SK-N-SH treated with all-trans-retinoic acid at 6 μM for 48 hours (cell line): Measurements from ENCODE around the gene IFT25.

Experiments
- ATAC-seq: fragments of 200-7000 bp; cut with Tn5 transposase; 3 replicates; pipeline ENCODE4 v1.9.1; 2020; ENCODE audit warnings: mild to moderate bottlenecking, moderate library complexity
- ARNTL ChIP-seq: fragments of 450-650 bp; formaldehyde crosslinking; IDR thresholded peaks from 2 replicates; pipeline ENCODE4 v1.5.0; 2020; ENCODE audit warnings: low read depth, mild to moderate bottlenecking, moderate library complexity, borderline replicate concordance
- BACH2 ChIP-seq: fragments of 250-450 bp; sonication (Bioruptor Pico); IDR thresholded peaks from 2 replicates; pipeline ENCODE4 v1.9.0; 2021; ENCODE audit warnings: mild to moderate bottlenecking, borderline replicate concordance
- CSDC2 ChIP-seq: fragments of 250-450 bp; sonication (Bioruptor Pico); IDR thresholded peaks from 2 replicates; pipeline ENCODE4 v1.5.0; 2020; ENCODE audit warnings: mild to moderate bottlenecking, moderate library complexity
- ESRRG ChIP-seq: fragments of 250-450 bp; sonication (Bioruptor Pico); IDR thresholded peaks from 2 replicates; pipeline ENCODE4 v1.6.1; 2021; ENCODE audit warnings: mild to moderate bottlenecking
- GLIS3 ChIP-seq: fragments of 250-450 bp; sonication (Bioruptor Pico); IDR thresholded peaks from 2 replicates; pipeline ENCODE4 v1.5.0; 2020; ENCODE audit warnings: mild to moderate bottlenecking, moderate library complexity
- ISL1 ChIP-seq: fragments of 250-450 bp; sonication (Bioruptor Pico); IDR thresholded peaks from 2 replicates; pipeline ENCODE4 v2.1.2; 2022; ENCODE audit warnings: mild to moderate bottlenecking, moderate library complexity
- OSR1 ChIP-seq: fragments of 250-450 bp; sonication (Bioruptor Pico); IDR thresholded peaks from 2 replicates; pipeline ENCODE4 v1.8.0; 2022; ENCODE audit warnings: moderate library complexity, mild to moderate bottlenecking, inconsistent platforms
- PATZ1 ChIP-seq: fragments of 250-450 bp; sonication (Bioruptor Pico); IDR thresholded peaks from 2 replicates; pipeline ENCODE4 v1.8.0; 2020; ENCODE audit warnings: mild to moderate bottlenecking, moderate library complexity, borderline replicate concordance
- PPARA ChIP-seq: fragments of 250-450 bp; sonication (Bioruptor Pico); IDR thresholded peaks from 2 replicates; pipeline ENCODE4 v1.5.0; 2020; ENCODE audit warnings: mild to moderate bottlenecking, borderline replicate concordance
- RARB ChIP-seq: fragments of 250-450 bp; sonication (Bioruptor Pico); IDR thresholded peaks from 2 replicates; pipeline ENCODE4 v1.8.0; 2021; ENCODE audit warnings: mild to moderate bottlenecking, moderate library complexity
- SNAI2 ChIP-seq: fragments of 250-450 bp; sonication (Bioruptor Pico); IDR thresholded peaks from 2 replicates; pipeline ENCODE4 v1.5.0; 2020; ENCODE audit warnings: mild to moderate bottlenecking, moderate library complexity
- TCF4 ChIP-seq: fragments of 250-450 bp; sonication (Bioruptor Pico); IDR thresholded peaks from 2 replicates; pipeline ENCODE4 v1.8.0; 2021; ENCODE audit warnings: mild to moderate bottlenecking, moderate library complexity, borderline replicate concordance
- TOX ChIP-seq: fragments of 250-450 bp; sonication (Bioruptor Pico); IDR thresholded peaks from 2 replicates; pipeline ENCODE4 v1.8.0; 2021; ENCODE audit warnings: mild to moderate bottlenecking, moderate library complexity, borderline replicate concordance
- ZC3H10 ChIP-seq: fragments of 250-450 bp; sonication (Bioruptor Pico); IDR thresholded peaks from 2 replicates; pipeline ENCODE4 v1.5.1; 2021; ENCODE audit warnings: mild to moderate bottlenecking, moderate library complexity
- ZFP3 ChIP-seq: fragments of 250-450 bp; sonication (Bioruptor Pico); IDR thresholded peaks from 2 replicates; pipeline ENCODE4 v1.5.0; 2020; ENCODE audit warnings: mild to moderate bottlenecking, moderate library complexity
- ZFP30 ChIP-seq: fragments of 450-650 bp; formaldehyde crosslinking; IDR thresholded peaks from 2 replicates; pipeline ENCODE4 v1.5.0; 2022; ENCODE audit warnings: mild to moderate bottlenecking, moderate library complexity
- ZNF565 ChIP-seq: fragments of 450-650 bp; formaldehyde crosslinking; conservative IDR thresholded peaks from 2 replicates; pipeline ENCODE4 v1.5.0; 2020; ENCODE audit warnings: low read depth, mild to moderate bottlenecking, moderate library complexity
- ZNF70 ChIP-seq: fragments of 450-650 bp; formaldehyde crosslinking; IDR thresholded peaks from 2 replicates; pipeline ENCODE4 v1.5.0; 2020; ENCODE audit warnings: mild to moderate bottlenecking, moderate library complexity
- ZNF8 ChIP-seq: fragments of 450-650 bp; formaldehyde crosslinking; IDR thresholded peaks from 2 replicates; pipeline ENCODE4 v1.5.0; 2020; ENCODE audit warnings: mild to moderate bottlenecking, moderate library complexity
- TF ChIP-seq, protein P1 (sequence below): fragments of 250-450 bp; sonication (Bioruptor Pico); IDR thresholded peaks from 2 replicates; pipeline ENCODE4 v1.5.0; 2020; ENCODE audit warnings: mild to moderate bottlenecking, moderate library complexity
- TF ChIP-seq, protein P2 (sequence below): fragments of 250-450 bp; sonication (Bioruptor Pico); IDR thresholded peaks from 2 replicates; pipeline ENCODE4 v1.5.1; 2021; ENCODE audit warnings: mild to moderate bottlenecking, moderate library complexity
- TF ChIP-seq, protein P3 (sequence below): fragments of 250-450 bp; sonication (Bioruptor Pico); IDR thresholded peaks from 2 replicates; pipeline ENCODE4 v1.8.0; 2021; ENCODE audit warnings: low read depth, mild to moderate bottlenecking, moderate library complexity, borderline replicate concordance

The IFT25 gene

DNA sequence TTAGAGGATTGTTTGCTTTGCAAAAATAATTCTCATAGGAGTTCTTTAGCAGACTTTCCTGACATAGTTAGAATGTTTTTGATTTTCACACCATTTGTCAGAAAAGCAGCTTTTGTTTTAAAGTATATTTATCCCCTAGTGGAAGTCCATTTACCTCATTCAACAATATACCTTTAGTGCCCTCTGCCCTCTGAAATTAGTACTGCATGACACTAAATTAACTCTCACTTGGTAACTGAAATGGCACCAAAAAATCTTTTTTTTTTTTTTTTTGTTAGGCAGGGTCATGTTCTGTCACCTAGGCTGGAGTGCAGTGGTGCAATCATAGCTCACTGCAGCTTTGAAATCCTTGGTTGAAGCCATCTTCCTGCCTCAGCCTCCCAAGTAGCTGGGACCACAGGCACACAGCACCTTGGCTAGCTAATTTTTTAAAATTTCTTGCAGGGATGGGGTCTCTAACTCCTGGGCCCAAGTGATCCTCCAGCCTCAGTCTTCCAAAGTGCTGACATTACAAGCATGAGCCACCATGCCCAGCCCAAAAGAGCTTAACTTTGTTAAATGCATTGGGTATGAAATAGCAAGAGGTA is 14.3 kb upstream of the IFT25 start (continued):
- no peak for TF ChIP-seq TCF4 (CRISPR knock-in tag)
- no peak for TF ChIP-seq ESRRG (CRISPR knock-in tag)
- no peak for TF ChIP-seq PPARA (CRISPR knock-in tag)
- TF ChIP-seq, protein P1, sequence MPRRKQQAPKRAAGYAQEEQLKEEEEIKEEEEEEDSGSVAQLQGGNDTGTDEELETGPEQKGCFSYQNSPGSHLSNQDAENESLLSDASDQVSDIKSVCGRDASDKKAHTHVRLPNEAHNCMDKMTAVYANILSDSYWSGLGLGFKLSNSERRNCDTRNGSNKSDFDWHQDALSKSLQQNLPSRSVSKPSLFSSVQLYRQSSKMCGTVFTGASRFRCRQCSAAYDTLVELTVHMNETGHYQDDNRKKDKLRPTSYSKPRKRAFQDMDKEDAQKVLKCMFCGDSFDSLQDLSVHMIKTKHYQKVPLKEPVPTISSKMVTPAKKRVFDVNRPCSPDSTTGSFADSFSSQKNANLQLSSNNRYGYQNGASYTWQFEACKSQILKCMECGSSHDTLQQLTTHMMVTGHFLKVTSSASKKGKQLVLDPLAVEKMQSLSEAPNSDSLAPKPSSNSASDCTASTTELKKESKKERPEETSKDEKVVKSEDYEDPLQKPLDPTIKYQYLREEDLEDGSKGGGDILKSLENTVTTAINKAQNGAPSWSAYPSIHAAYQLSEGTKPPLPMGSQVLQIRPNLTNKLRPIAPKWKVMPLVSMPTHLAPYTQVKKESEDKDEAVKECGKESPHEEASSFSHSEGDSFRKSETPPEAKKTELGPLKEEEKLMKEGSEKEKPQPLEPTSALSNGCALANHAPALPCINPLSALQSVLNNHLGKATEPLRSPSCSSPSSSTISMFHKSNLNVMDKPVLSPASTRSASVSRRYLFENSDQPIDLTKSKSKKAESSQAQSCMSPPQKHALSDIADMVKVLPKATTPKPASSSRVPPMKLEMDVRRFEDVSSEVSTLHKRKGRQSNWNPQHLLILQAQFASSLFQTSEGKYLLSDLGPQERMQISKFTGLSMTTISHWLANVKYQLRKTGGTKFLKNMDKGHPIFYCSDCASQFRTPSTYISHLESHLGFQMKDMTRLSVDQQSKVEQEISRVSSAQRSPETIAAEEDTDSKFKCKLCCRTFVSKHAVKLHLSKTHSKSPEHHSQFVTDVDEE (CRISPR knock-in tag) = no peak
- TF ChIP-seq, all 23 proteins: peak for 0

DNA sequence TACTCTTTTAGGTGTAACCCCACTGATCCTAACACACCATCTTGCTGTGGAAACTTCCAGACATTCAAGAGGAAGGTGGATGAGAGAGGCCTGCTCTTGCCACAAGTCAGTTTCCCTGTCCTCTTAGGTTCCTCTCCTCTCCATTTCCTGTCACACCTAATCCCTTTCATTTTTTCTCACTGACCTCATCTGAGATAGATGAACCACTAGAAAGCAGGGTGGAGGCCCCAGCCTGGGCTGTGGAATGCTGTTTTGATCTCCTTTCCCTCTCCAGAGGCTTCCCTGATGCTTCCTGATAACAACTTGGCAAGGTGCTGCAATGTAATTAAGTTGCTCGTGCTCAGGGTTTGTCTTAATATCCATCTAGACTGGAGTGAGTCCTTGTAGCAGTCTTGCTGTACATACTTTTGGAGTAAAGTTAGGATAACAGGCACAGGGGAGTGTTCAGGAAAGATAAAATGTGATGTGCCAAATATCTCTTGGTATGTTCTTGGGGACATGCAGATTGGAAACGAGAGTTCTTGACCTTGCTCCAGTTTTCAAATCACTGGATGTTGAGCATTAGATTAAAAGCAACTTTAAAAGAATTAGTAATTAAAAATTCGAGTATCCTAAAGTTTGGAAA is 11.8 kb upstream of the IFT25 start:
- peak; percentile 87 for ATAC-seq

DNA sequence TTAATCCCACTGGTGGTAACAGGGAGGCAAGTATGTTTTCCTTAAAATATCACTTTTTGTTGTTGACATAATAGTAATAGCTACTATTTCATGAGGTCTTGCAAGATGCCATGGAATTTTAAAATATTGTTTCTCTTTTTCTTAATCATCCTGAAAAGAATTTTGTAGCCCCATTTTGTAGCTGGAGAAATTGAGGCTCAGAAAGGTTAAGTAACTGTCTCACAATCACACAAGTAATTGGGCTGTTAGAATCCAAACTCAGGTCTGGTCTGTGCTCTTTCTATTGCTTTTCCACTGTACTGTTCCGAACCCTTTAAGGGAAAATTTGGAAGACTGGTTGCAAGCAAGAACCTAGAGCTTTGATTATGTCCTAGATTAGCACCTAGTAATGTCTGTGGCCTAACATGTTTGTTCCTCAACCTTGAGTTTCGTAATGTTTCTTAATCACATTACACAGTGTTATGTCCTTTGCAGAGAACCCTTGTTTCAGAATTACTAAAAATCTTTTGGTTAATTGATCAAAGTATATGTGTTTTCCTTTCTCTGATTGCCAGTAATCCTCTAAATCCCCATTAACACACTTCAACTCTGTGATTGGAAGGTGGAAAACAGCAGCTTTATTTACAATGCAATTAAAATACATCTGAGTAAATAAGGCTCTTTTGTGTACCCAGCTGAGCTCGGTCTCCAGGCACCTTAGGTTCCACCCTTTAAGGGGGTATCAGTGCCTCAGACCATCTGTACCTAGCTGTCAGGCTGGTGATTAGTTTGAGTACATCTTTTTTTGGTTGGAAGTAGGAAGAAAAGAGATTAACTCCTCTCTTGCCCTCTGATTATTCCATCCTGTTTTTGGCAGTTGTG is 11.0 kb upstream of the IFT25 start:
- peak; percentile 27; the same call in 1 of the 3 replicates for ATAC-seq
- TF ChIP-seq ZNF8 (CRISPR knock-in tag) = no peak
- no peak for TF ChIP-seq SNAI2
- no peak for TF ChIP-seq ZFP3 (CRISPR knock-in tag)
- TF ChIP-seq ESRRG (CRISPR knock-in tag) = no peak
- TF ChIP-seq RARB = no peak
- TF ChIP-seq PATZ1 (CRISPR knock-in tag) = no peak
- TF ChIP-seq OSR1 = no peak
- TF ChIP-seq, protein P2, sequence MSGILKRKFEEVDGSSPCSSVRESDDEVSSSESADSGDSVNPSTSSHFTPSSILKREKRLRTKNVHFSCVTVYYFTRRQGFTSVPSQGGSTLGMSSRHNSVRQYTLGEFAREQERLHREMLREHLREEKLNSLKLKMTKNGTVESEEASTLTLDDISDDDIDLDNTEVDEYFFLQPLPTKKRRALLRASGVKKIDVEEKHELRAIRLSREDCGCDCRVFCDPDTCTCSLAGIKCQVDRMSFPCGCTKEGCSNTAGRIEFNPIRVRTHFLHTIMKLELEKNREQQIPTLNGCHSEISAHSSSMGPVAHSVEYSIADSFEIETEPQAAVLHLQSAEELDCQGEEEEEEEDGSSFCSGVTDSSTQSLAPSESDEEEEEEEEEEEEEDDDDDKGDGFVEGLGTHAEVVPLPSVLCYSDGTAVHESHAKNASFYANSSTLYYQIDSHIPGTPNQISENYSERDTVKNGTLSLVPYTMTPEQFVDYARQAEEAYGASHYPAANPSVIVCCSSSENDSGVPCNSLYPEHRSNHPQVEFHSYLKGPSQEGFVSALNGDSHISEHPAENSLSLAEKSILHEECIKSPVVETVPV (CRISPR knock-in tag) = no peak
- no peak for TF ChIP-seq ARNTL (CRISPR knock-in tag)
- TF ChIP-seq TOX (CRISPR knock-in tag) = no peak
- TF ChIP-seq ZC3H10 (CRISPR knock-in tag) = no peak

More for the DNA sequence above, 11.8 kb upstream of the IFT25 start:
- TF ChIP-seq PPARA (CRISPR knock-in tag) (no peak), TOX (CRISPR knock-in tag) (no peak), GLIS3 (CRISPR knock-in tag) (no peak), ZC3H10 (CRISPR knock-in tag) (no peak), SNAI2 (no peak), ZNF70 (no peak), ZFP3 (CRISPR knock-in tag) (no peak), TCF4 (CRISPR knock-in tag) (no peak), ESRRG (CRISPR knock-in tag) (no peak)

DNA sequence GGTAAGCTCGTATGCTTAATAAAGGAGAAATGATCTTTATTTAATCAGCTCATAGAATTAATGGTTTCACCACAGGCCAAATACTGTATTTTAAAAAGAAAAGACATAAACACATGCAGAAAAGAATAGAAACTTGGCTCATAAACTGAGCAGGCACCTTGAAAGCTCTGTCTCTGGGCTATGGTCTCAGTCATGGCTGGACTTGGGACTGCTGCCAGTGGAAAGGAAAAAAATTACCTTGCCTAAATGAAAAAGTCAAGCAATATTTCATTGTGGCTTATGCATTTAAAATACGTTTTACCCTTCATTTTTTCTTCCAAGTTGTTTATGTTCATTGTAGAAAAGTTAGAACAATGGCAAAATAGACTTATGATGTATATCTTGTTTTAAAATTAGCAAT is 8.6 kb upstream of the IFT25 start:
- ATAC-seq = no peak
- TF ChIP-seq BACH2 (CRISPR knock-in tag) (no peak), ZC3H10 (CRISPR knock-in tag) (no peak), ZFP30 (no peak), ISL1 (no peak), ARNTL (CRISPR knock-in tag) (no peak), ZNF565 (CRISPR knock-in tag) (no peak), ESRRG (CRISPR knock-in tag) (no peak), PPARA (CRISPR knock-in tag) (no peak), CSDC2 (CRISPR knock-in tag) (no peak), GLIS3 (CRISPR knock-in tag) (no peak), ZNF70 (no peak), TOX (CRISPR knock-in tag) (no peak), PATZ1 (CRISPR knock-in tag) (no peak), OSR1 (no peak)
- TF ChIP-seq, protein P2 (CRISPR knock-in tag) = no peak
- TF ChIP-seq, protein P3, sequence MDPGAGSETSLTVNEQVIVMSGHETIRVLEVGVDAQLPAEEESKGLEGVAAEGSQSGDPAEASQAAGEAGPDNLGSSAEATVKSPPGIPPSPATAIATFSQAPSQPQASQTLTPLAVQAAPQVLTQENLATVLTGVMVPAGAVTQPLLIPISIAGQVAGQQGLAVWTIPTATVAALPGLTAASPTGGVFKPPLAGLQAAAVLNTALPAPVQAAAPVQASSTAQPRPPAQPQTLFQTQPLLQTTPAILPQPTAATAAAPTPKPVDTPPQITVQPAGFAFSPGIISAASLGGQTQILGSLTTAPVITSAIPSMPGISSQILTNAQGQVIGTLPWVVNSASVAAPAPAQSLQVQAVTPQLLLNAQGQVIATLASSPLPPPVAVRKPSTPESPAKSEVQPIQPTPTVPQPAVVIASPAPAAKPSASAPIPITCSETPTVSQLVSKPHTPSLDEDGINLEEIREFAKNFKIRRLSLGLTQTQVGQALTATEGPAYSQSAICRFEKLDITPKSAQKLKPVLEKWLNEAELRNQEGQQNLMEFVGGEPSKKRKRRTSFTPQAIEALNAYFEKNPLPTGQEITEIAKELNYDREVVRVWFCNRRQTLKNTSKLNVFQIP (CRISPR knock-in tag) = no peak
